ENCODE data around the gene LBHD1.
"Not testable (repeated sequence)": the region's sequence is repeated elsewhere in the genome, so short reads cannot be mapped to it uniquely, and the experiment has no call there.

The LBHD1 gene

GRCh38 chr11:62671608-62672389 is at the start of gene LBHD1, which contains the start of gene UQCC3:
TSS of gene LBHD1 (minus strand) at chr11:62672267. CDS start at chr11:62670031, 2,236 bp downstream.
TSS of gene UQCC3 (plus strand) at chr11:62671673. CDS start at chr11:62671746, 73 bp downstream.
- DNase-seq: peak; percentile 75 to 76

DNA sequence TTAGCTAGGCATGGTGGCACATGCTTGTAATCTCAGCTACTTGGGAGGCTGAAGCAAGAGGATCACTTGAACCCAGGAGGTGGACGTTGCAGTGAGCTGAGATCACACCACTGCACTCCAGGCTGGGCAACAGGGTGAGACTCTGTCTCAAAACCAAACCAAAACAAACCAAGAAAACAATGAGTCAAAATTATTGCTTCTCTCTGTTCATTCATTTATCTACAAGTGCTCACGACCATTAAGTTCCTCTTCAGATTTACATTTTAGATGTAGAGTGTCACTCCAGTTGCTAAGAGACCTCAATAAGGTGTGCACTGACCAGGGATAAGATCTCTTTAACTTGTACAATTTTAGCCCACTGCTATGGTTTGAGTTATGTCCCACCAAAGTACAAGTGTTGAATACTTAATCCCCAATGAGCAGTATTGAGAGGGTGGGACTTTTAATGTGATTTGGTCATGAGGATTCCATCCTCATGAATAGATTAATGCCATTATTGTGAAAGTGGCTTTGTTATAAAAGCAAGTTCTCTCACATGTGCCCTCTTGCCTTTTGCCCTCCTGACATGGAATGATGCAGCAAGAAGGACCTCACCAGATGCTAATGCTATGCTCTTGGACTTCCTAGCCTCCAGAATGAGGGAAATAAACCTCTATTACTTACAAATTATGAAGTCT is 47.4 kb upstream of the LBHD1 start:
- DNase-seq: no peak

DNA sequence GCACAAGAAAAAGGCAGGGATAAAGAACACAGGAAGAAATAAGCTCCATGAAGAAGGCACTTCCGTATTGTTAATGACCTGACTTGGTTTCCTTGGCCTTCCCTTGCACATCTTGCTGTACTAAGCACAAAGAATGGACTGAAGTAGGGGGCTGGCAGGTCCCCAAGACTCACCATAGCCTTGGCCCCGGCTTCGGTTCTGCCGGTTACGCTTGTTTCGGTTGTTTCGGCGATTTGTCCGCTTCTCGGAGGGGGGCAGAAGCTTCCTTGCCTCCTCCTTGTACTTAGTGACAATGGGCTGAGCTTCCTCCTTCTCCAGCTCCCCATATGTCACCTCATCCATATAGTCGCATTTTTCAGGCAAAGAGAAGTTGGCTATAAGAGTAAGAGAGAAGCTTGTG is 44.7 kb upstream of the LBHD1 start:
- DNase-seq: no peak

- DNase-seq: no peak
These were observed 44.1 kb upstream of the LBHD1 start for GRCh38 chr11:62716206-62716605.

DNA sequence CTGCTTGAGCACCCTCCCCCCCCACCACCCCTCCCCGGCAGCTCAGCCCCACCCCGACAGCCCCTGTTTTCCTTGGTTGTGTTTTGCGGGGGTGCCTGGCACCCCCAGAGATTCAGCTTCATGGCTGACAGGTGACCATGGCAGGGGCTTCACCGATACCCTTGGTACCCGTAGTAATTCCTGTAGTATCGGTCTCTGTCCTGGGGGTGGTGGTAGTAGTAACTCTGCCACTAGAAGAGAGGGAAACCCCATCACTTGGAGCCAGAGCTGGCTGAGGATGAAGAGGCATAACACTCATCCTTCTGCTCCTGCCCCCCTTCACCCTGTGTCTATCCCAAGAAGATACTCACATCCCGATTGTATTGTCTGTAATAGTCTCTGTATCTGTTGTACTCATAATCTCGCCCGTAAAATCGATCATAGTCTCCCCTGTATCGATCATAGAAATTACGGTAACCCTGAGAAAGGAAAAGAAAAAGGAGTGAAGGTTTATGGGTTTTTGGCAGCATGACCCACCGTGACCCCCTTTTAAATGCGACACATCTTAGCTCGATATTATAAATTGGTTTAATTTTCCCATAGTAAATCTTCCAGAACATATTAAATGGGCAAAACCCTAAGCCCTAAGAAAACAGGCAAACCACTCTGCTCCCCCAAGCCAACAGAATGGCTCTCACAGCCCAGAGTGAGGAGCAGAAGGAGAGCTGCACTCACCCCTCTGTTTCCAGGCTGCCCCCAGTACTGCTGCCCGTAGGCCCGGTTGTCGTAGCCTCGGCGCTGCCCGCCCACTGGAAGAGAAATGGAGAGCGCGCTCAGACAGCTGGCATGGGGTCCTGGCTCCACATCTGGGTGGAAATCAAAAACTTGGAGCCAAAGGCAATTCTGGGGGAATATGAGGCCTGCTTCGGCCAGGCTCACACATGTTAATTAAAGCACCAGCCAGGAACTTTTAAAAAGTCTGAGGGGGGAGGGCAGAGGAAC is 43.4 kb upstream of the LBHD1 start:
- DNase-seq: no peak

DNA sequence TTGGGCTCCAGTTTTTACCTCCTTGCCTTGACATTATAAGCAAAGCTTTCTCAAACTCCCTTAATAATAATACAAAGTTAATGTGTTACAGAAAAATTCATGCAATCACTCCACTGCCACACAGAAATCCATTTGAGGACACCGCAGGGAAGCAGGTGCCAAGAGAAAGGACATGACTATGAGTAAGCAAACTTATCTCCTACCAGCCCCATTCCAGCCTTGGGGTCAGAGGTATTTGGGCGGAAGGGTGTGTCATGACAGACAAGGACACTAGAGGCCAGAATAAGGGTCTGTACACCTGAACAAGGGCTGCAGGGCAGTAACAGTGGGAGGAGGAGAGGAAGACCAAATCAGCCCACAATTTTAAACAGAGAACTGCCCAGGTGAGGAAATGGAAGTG is 41.3 kb upstream of the LBHD1 start:
- no peak for DNase-seq

DNA sequence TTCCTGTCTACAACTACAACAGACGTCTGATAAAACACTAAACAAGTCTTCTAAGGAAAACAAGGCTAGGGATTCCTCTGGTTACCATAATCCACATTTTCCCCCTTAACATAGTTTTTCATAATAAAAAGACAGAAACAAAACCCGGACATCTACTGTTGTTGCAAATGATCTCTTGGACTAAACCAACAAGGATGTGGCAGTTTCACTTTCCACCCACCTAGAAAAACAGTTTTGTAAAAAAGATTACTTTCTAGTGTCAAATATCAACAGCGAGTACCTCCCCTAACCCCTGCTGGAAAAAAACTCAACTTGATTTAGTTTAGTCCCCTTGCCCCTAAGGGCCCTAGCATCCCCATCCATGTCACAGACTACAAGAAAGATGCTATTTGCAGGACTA is 40.8 kb upstream of the LBHD1 start:
- DNase-seq: no peak

DNA sequence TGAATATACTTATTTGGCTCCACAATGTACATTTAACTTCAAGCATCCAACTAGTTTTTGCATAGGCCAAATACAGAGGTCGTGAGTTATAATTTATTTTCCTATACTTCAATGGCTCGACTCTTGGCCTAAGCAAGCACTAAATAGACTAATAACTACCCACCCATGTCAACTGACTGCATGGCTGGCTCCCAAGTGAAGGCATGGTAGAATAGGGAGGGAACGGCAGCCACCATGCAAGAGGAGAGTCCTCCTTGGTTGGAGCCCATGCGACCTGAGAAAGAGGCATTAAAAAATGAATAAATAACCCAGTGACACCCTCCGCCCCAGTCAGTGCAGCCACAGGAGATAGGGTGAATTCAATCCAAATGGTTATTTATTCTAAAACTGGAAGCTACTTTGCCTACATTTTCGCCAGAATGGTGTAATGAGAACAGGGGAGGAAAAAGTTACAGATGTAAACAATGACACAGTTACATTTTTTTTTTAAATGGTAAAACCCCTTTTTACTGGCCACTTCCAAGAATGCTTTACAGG is 40.3 kb upstream of the LBHD1 start:
- DNase-seq: no peak

GRCh38 chr11:62710001-62710345 is 37.9 kb upstream of the LBHD1 start:
- peak in 1 of 2 donors; percentile 39 for DNase-seq

GRCh38 chr11:62709247-62710000 is 37.4 kb upstream of the LBHD1 start:
- peak; percentile 80 to 99 for DNase-seq

GRCh38 chr11:62708793-62709192 is 36.7 kb upstream of the LBHD1 start:
- DNase-seq: no peak

DNA sequence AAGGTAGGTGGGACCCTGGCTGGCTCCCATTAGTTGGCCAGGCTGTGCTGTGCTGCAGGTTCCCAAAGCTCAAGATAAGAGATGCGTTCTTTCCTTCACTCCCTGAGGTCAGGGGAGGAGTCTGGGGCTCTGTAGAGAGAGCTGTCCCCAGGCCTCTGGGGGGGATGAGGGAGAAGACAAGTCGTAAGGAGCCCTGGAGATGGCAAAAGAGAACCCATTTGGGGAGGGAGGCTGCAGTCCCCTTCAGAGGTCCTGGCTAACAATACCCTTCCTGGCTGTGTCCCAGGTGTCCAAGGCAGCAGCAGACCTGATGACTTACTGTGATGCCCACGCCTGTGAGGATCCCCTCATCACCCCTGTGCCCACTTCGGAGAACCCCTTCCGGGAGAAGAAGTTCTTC is 36.3 kb upstream of the LBHD1 start:
- no peak for DNase-seq

DNA sequence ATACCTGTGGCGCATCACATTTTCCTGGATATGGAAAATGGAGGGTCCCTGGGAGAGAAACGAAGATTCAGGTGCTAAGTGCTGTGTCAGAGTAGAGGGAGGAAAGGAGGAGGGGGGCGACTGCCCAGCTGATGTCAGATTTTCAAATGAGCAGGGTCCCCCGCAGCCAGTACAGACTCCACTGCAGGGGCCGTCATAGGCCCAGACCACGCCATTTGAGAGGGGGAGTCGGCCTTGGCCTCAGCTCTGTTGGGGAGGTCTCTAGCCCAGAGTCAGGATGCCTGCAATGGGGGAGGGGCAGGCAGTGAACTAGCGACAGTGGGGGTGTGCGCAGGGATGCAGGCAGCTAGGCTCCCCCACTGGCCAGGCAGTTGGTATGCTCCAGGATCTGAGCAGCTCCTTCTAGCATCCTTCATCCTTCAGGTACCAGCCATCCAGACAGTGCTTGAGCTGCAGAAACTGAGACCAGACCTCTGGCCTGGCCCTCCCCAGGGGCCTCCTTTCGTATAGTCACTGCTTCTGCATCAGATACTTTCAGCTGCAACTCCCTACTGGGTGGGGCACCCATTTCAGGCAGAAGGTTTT is 35.3 kb upstream of the LBHD1 start, which contains the start of the genes BSCL2 and GNG3:
BSCL2 (minus strand) TSS at position 148 of the 585 bp plus-strand sequence. CDS start 229 bp downstream, outside the sequence.
GNG3 (plus strand) TSS at position 400 of the 585 bp plus-strand sequence. CDS start 620 bp downstream, outside the sequence.
- no peak for DNase-seq

GRCh38 chr11:62706850-62707247 is 34.8 kb upstream of the LBHD1 start:
- no peak for DNase-seq

DNA sequence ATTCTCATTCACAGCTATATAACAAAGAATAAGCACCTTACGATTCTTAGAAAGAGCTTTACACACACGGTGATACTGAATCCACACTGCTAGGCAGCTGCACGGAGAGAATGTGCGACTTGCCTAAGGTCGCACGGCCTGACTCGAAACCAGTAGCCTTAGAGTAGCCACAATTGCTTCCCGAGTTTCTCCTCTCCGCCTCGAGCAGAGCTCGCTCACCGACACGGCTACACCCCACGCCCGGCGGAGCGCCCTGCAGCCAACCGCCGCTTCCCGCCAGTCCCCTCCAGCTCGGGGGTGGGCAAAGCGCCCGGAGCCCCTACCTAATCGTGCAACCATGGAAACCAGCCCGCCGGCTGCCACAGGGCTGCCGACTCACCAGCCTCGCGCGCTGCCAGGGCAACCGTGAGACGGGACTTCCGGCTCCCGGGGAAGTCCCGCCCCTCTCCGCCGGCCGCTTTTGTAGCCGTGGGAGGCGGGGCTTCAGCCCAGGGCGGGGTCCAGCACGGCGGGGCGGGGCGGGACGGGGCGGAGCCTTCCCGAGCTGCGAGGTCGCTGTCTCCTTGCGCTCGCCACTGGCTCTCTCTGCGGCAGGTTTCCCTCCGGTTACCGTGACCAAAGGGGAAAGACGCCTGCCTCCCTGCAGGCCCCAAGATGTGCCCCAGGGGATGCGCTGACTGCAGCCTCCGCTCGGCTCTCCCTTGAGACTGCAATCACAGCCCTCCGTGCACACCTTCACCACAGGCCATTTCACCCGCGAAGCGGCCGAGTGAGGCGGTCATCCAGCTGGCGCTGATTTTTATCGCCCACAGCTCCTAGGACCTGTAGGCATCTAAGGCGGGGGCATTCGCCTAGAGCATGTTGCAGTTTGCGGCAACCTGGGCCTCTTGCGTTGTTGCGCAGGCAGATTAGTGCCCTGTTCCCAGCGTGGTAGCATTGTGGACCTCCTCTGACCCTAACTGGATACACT is 34.1 kb upstream of the LBHD1 start:
- DNase-seq: peak; percentile 83 to 85

DNA sequence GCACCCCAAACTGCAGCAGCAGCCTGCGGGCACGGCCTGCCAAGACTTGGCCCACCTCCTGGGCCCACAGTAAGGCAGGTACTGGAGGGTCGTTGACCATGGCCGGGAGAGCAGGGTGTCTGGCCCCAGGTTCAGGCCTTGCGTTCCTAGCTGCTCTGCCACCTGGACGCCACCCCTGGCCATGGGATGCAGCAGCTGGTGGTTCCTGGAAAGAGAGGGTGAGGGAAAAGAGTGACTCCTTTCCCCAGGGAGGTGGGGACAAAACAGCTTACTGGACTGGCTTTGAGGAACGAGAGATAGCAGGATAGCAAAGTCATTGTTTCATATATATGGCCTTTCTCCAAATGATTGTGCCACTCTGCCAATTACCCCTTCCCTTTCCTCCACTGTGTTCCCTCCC is 33.3 kb upstream of the LBHD1 start:
- DNase-seq: no peak

DNA sequence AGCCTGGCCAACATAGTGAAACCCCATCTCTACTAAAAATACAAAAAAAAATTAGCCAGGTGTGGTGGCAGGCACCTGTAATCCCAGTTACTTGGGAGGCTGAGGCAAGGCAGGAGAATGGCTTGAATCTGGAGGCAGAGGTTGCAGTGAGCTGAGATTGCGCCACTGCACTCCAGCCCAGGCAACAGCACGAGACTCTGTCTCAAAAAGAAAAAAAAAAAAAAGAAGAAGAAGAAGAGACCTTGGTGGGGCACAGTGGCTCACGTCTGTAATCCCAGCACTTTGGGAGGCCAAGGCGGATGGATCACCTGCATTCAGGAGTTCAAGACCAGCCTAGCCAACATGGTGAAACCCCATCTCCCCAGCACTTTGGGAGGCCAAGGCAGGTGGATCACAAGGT is 31.9 kb upstream of the LBHD1 start:
- DNase-seq: not testable (repeated sequence)

- DNase-seq: peak in 1 of 2 donors; percentile 8
These were observed 30.2 kb upstream of the LBHD1 start for GRCh38 chr11:62702246-62702645.

- DNase-seq: peak; percentile 46 to 56
These were observed 22.5 kb upstream of the LBHD1 start for GRCh38 chr11:62694455-62695167.

Measured in bone marrow (tissue), 2 donors.